ENCODE measurements around the gene ARMC7.

- TF ChIP-seq CTCF (conservative IDR thresholded peaks at IDR 0.05; ENCODE audit: low read length) = no peak
- no peak for TF ChIP-seq EZH2phosphoT487 (IDR thresholded peaks at IDR 0.05; ENCODE audit: borderline replicate concordance)
Observed at GRCh38 chr17:75124041-75124818, 14.5 kb downstream of the ARMC7 start.
